Measurements from ENCODE around the gene USP17L21.
"Not testable (repeated sequence)": the region's sequence is repeated elsewhere in the genome, so short reads cannot be mapped to it uniquely, and the experiment has no call there.

The USP17L21 gene, protein sequence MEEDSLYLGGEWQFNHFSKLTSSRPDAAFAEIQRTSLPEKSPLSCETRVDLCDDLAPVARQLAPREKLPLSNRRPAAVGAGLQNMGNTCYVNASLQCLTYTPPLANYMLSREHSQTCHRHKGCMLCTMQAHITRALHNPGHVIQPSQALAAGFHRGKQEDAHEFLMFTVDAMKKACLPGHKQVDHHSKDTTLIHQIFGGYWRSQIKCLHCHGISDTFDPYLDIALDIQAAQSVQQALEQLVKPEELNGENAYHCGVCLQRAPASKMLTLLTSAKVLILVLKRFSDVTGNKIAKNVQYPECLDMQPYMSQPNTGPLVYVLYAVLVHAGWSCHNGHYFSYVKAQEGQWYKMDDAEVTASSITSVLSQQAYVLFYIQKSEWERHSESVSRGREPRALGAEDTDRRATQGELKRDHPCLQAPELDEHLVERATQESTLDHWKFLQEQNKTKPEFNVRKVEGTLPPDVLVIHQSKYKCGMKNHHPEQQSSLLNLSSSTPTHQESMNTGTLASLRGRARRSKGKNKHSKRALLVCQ

DNA sequence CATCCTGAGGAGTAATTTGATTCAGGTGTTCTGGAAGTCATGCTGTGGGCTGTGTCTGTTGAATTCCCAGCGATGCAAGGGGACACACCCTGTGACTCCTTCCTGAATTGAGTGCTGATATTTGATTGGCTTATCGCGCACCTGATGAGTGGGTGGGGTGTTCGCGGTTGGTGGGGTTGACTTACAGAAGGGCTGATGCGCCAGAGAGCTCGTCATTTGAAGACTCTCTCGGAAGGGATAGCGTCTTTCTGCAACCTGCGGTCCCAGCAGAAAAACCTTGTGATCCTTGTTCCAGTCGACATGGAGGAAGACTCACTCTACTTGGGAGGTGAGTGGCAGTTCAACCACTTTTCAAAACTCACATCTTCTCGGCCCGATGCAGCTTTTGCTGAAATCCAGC lies at the start of gene USP17L21:
TSS of gene USP17L21 (plus strand) at position 301 of the 400 bp plus-strand sequence. CDS start at position 301, 0 bp downstream.
- not testable (repeated sequence) for DNase-seq

DNA sequence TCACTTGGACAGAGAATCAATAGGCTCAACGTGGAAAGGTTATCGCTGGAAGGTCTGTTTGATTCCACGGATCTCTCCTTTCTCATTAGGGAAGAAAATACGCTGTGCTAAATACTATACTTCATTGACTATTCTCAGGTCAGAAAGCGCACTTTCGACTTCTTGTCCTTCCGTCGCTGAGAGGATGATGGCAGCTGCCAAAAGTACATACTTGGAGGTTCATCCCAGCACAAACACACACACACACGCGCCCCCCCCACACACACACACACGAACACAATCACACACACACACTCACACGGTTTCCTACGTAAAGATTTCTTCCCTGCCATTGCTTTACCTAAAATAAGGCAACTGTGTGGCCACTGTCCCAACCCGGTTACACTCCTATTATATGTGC lies 48.0 kb upstream of the USP17L21 start:
- DNase-seq: not testable (repeated sequence)

DNA sequence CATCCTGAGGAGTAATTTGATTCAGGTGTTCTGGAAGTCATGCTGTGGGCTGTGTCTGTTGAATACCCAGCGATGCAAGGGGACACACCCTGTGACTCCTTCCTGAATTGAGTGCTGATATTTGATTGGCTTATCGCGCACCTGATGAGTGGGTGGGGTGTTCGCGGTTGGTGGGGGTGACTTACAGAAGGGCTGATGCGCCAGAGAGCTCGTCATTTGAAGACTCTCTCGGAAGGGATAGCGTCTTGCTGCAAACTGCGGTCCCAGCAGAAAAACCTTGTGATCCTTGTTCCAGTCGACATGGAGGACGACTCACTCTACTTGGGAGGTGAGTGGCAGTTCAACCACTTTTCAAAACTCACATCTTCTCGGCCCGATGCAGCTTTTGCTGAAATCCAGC lies 47.6 kb upstream of the USP17L21 start, which contains the start of gene USP17L11:
TSS of gene USP17L11 (plus strand) at position 301 of the 400 bp plus-strand sequence. CDS start at position 301, 0 bp downstream.
- DNase-seq: not testable (repeated sequence)

DNA sequence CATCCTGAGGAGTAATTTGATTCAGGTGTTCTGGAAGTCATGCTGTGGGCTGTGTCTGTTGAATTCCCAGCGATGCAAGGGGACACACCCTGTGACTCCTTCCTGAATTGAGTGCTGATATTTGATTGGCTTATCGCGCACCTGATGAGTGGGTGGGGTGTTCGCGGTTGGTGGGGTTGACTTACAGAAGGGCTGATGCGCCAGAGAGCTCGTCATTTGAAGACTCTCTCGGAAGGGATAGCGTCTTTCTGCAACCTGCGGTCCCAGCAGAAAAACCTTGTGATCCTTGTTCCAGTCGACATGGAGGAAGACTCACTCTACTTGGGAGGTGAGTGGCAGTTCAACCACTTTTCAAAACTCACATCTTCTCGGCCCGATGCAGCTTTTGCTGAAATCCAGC lies 42.8 kb upstream of the USP17L21 start, which contains the start of gene USP17L12:
TSS of gene USP17L12 (plus strand) at position 301 of the 400 bp plus-strand sequence. CDS start at position 301, 0 bp downstream.
- DNase-seq: not testable (repeated sequence)

DNA sequence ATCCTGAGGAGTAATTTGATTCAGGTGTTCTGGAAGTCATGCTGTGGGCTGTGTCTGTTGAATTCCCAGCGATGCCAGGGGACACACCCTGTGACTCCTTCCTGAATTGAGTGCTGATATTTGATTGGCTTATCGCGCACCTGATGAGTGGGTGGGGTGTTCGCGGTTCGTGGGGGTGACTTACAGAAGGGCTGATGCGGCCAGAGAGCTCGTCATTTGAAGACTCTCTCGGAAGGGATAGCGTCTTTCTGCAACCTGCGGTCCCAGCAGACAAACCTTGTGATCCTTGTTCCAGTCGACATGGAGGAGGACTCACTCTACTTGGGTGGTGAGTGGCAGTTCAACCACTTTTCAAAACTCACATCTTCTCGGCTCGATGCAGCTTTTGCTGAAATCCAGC lies 38.1 kb upstream of the USP17L21 start, which contains the start of gene USP17L13:
TSS of gene USP17L13 (plus strand) at position 301 of the 400 bp plus-strand sequence. CDS start at position 301, 0 bp downstream.
- not testable (repeated sequence) for DNase-seq

DNA sequence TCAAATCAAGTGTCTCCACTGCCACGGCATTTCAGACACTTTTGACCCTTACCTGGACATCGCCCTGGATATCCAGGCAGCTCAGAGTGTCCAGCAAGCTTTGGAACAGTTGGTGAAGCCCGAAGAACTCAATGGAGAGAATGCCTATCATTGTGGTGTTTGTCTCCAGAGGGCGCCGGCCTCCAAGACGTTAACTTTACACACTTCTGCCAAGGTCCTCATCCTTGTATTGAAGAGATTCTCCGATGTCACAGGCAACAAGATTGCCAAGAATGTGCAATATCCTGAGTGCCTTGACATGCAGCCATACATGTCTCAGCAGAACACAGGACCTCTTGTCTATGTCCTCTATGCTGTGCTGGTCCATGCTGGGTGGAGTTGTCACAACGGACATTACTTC lies 32.4 kb upstream of the USP17L21 start:
- DNase-seq: not testable (repeated sequence)

DNA sequence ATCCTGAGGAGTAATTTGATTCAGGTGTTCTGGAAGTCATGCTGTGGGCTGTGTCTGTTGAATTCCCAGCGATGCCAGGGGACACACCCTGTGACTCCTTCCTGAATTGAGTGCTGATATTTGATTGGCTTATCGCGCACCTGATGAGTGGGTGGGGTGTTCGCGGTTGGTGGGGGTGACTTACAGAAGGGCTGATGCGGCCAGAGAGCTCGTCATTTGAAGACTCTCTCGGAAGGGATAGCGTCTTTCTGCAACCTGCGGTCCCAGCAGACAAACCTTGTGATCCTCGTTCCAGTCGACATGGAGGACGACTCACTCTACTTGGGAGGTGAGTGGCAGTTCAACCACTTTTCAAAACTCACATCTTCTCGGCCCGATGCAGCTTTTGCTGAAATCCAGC lies 28.6 kb upstream of the USP17L21 start, which contains the start of gene USP17L15:
TSS of gene USP17L15 (plus strand) at position 301 of the 400 bp plus-strand sequence. CDS start at position 301, 0 bp downstream.
- not testable (repeated sequence) for DNase-seq

DNA sequence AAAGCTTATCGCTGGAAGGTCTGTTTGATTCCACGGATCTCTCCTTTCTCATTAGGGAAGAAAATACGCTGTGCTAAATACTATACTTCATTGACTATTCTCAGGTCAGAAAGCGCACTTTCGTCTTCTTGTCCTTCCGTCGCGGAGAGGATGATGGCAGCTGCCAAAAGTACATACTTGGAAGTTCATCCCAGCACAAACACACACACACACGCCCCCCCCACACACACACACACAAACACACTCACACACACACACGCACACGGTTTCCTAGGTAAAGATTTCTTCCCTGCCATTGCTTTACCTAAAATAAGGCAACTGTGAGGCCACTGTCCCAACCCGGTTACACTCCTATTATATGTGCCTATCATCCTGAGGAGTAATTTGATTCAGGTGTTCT lies 24.2 kb upstream of the USP17L21 start:
- DNase-seq: not testable (repeated sequence)

DNA sequence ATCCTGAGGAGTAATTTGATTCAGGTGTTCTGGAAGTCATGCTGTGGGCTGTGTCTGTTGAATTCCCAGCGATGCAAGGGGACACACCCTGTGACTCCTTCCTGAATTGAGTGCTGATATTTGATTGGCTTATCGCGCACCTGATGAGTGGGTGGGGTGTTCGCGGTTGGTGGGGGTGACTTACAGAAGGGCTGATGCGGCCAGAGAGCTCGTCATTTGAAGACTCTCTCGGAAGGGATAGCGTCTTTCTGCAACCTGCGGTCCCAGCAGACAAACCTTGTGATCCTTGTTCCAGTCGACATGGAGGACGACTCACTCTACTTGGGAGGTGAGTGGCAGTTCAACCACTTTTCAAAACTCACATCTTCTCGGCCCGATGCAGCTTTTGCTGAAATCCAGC lies 19.1 kb upstream of the USP17L21 start, which contains the start of gene USP17L17:
TSS of gene USP17L17 (plus strand) at position 301 of the 400 bp plus-strand sequence. CDS start at position 301, 0 bp downstream.
- not testable (repeated sequence) for DNase-seq

DNA sequence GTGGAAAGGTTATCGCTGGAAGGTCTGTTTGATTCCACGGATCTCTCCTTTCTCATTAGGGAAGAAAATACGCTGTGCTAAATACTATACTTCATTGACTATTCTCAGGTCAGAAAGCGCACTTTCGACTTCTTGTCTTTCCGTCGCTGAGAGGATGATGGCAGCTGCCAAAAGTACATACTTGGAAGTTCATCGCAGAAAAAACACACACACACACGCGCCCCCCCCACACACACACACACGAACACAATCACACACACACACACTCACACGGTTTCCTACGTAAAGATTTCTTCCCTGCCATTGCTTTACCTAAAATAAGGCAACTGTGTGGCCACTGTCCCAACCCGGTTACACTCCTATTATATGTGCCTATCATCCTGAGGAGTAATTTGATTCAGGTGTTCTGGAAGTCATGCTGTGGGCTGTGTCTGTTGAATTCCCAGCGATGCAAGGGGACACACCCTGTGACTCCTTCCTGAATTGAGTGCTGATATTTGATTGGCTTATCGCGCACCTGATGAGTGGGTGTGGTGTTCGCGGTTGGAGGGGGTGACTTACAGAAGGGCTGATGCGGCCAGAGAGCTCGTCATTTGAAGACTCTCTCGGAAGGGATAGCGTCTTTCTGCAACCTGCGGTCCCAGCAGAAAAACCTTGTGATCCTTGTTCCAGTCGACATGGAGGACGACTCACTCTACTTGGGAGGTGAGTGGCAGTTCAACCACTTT lies 14.6 kb upstream of the USP17L21 start, which contains the start of gene USP17L18:
TSS of gene USP17L18 (plus strand) at position 678 of the 728 bp plus-strand sequence. CDS start at position 678, 0 bp downstream.
- not testable (repeated sequence) for DNase-seq

DNA sequence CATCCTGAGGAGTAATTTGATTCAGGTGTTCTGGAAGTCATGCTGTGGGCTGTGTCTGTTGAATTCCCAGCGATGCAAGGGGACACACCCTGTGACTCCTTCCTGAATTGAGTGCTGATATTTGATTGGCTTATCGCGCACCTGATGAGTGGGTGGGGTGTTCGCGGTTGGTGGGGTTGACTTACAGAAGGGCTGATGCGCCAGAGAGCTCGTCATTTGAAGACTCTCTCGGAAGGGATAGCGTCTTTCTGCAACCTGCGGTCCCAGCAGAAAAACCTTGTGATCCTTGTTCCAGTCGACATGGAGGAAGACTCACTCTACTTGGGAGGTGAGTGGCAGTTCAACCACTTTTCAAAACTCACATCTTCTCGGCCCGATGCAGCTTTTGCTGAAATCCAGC lies 9.6 kb upstream of the USP17L21 start, which contains the start of gene USP17L19:
TSS of gene USP17L19 (plus strand) at position 301 of the 400 bp plus-strand sequence. CDS start at position 301, 0 bp downstream.
- not testable (repeated sequence) for DNase-seq

DNA sequence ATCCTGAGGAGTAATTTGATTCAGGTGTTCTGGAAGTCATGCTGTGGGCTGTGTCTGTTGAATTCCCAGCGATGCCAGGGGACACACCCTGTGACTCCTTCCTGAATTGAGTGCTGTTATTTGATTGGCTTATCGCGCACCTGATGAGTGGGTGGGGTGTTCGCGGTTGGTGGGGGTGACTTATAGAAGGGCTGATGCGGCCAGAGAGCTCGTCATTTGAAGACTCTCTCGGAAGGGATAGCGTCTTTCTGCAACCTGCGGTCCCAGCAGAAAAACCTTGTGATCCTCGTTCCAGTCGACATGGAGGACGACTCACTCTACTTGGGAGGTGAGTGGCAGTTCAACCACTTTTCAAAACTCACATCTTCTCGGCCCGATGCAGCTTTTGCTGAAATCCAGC lies 4.8 kb upstream of the USP17L21 start, which contains the start of gene USP17L20:
TSS of gene USP17L20 (plus strand) at position 301 of the 400 bp plus-strand sequence. CDS start at position 301, 0 bp downstream.
- not testable (repeated sequence) for DNase-seq

DNA sequence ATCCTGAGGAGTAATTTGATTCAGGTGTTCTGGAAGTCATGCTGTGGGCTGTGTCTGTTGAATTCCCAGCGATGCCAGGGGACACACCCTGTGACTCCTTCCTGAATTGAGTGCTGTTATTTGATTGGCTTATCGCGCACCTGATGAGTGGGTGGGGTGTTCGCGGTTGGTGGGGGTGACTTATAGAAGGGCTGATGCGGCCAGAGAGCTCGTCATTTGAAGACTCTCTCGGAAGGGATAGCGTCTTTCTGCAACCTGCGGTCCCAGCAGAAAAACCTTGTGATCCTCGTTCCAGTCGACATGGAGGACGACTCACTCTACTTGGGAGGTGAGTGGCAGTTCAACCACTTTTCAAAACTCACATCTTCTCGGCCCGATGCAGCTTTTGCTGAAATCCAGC lies 4.6 kb downstream of the USP17L21 start, which contains the start of gene USP17L22:
TSS of gene USP17L22 (plus strand) at position 301 of the 400 bp plus-strand sequence. CDS start at position 301, 0 bp downstream.
- not testable (repeated sequence) for DNase-seq

DNA sequence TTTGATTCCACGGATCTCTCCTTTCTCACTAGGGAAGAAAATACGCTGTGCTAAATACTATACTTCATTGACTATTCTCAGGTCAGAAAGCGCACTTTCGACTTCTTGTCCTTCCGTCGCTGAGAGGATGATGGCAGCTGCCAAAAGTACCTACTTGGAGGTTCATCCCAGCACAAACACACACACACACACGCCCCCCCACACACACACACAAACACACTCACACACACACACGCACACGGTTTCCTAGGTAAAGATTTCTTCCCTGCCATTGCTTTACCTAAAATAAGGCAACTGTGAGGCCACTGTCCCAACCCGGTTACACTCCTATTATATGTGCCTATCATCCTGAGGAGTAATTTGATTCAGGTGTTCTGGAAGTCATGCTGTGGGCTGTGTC lies 9.0 kb downstream of the USP17L21 start:
- not testable (repeated sequence) for DNase-seq

Data from NCI-H1436 (cell line).